Measurements from ENCODE around the gene LIFR. TPM values are rescaled to one million over a fixed set of nuclear protein-coding genes. Genes with fewer than 3 reads are reported as not detected.

LIFR gene
- total RNA-seq, 1 experiment from 2014 or later: 10.6 TPM

- Histone ChIP-seq H3K9ac (ENCODE audit: low read length) (no peak overlapping the region), H3K9me3 (ENCODE audit: control insufficient read depth in 1 of 2, insufficient read depth in 1 of 2, low read depth in 1 of 2, low read length in 2 of 2) (no peaks in the 10 kb centered on the region), H4K20me1 (ENCODE audit: insufficient read depth) (no peaks in the 10 kb centered on the region), H3K4me3 (replicated peaks in 1 of 2; ENCODE audit: low read depth in 1 of 2, low read length in 2 of 2) (no peak overlapping the region), H3K27me3 (ENCODE audit: insufficient read depth, low read length) (no peaks in the 10 kb centered on the region), H2AFZ (ENCODE audit: low read depth, low read length, poor library complexity, severe bottlenecking) (no peak overlapping the region), H3K36me3 (ENCODE audit: control insufficient read depth in 1 of 2, insufficient read depth in 2 of 2, low read length in 2 of 2) (no peaks in the 10 kb centered on the region), H3K4me1 (ENCODE audit: control insufficient read depth in 1 of 2, insufficient read depth in 2 of 2, low read length in 2 of 2) (peaks cover 0 to 10% of the 10 kb centered on the region in 2 experiments; a peak in 2 of 4 replicates), H3K4me2 (ENCODE audit: low read length) (no peak overlapping the region), H3K27ac (ENCODE audit: low read depth, low read length) (no peak overlapping the region), H3K9me2 (ENCODE audit: insufficient read depth) (no peaks in the 10 kb centered on the region), H3K79me2 (ENCODE audit: insufficient read depth, low read length) (no peaks in the 10 kb centered on the region)
- no TSS peak for BruUV-seq (replicated peaks)
- CTCF ChIA-PET: no interaction called here
- intact Hi-C loops (cut with micrococcal nuclease): no loop called here
- TF ChIP-seq POLR2AphosphoS5 (IDR thresholded peaks at IDR 0.05; ENCODE audit: low read depth, low read length) (no peak), CEBPB (IDR thresholded peaks at IDR 0.05; ENCODE audit: low read depth) (no peak)
- POLR2A ChIA-PET: no interaction called here
- DNase-seq (ENCODE audit: low read depth, low spot score) (no peak), ATAC-seq (no peak)
- RAD21 ChIA-PET (ENCODE audit: low non-redundant PET in 1 of 2, low total read pairs in 2 of 2, uncharacterized antibody in 2 of 2, unreplicated experiment in 2 of 2): no interaction called here
Observed at GRCh38 chr5:38473008-38473407, 83.4 kb downstream of the LIFR start.

GRCh38 chr5:38472541-38472940 is 83.9 kb downstream of the LIFR start:
- H2AFZ ChIP-seq (ENCODE audit: low read depth, low read length, poor library complexity, severe bottlenecking): no peak overlapping the region
- H4K20me1 ChIP-seq (ENCODE audit: insufficient read depth): no peaks in the 10 kb centered on the region
- H3K9me3 ChIP-seq (ENCODE audit: control insufficient read depth in 1 of 2, insufficient read depth in 1 of 2, low read depth in 1 of 2, low read length in 2 of 2): no peaks in the 10 kb centered on the region
- H3K36me3 ChIP-seq (ENCODE audit: control insufficient read depth in 1 of 2, insufficient read depth in 2 of 2, low read length in 2 of 2): no peaks in the 10 kb centered on the region
- no TSS peak for BruUV-seq (replicated peaks)
- no peaks in the 10 kb centered on the region for H3K79me2 ChIP-seq (ENCODE audit: insufficient read depth, low read length)
- no peaks in the 10 kb centered on the region for H3K9me2 ChIP-seq (ENCODE audit: insufficient read depth)
- no peak overlapping the region for H3K9ac ChIP-seq (ENCODE audit: low read length)
- DNase-seq (ENCODE audit: low read depth, low spot score) (no peak), ATAC-seq (no peak)
- intact Hi-C loops (cut with micrococcal nuclease): no loop called here
- peaks cover 0 to 14% of the 10 kb centered on the region in 2 experiments; a peak in 2 of 4 replicates for H3K4me1 ChIP-seq (ENCODE audit: control insufficient read depth in 1 of 2, insufficient read depth in 2 of 2, low read length in 2 of 2)
- H3K4me3 ChIP-seq (replicated peaks in 1 of 2; ENCODE audit: low read depth in 1 of 2, low read length in 2 of 2): no peak overlapping the region
- ChIA-PET POLR2A (no interaction called here), RAD21 (ENCODE audit: low non-redundant PET in 1 of 2, low total read pairs in 2 of 2, uncharacterized antibody in 2 of 2, unreplicated experiment in 2 of 2) (no interaction called here), CTCF (no interaction called here)
- no peaks in the 10 kb centered on the region for H3K27me3 ChIP-seq (ENCODE audit: insufficient read depth, low read length)
- no peak overlapping the region for H3K27ac ChIP-seq (ENCODE audit: low read depth, low read length)
- no peak overlapping the region for H3K4me2 ChIP-seq (ENCODE audit: low read length)
- TF ChIP-seq MAX (IDR thresholded peaks at IDR 0.05) (no peak), SP1 (IDR thresholded peaks at IDR 0.05; ENCODE audit: low read depth) (no peak), ATF3 (IDR thresholded peaks at IDR 0.05) (no peak), ELF1 (IDR thresholded peaks at IDR 0.05; ENCODE audit: borderline replicate concordance, low read depth) (no peak), POLR2AphosphoS5 (IDR thresholded peaks at IDR 0.05; ENCODE audit: low read depth, low read length) (no peak), JUND (IDR thresholded peaks at IDR 0.05) (no peak), ZNF274 (IDR thresholded peaks at IDR 0.05; ENCODE audit: low read depth, low read length) (no peak), RAD21 (IDR thresholded peaks at IDR 0.05; ENCODE audit: low read depth) (no peak), CTCF (IDR thresholded peaks at IDR 0.05 in 2 of 3, conservative IDR thresholded peaks at IDR 0.05 in 1 of 3; ENCODE audit: borderline replicate concordance in 1 of 3, insufficient read depth in 1 of 3, low read depth in 2 of 3, low read length in 2 of 3) (no peak), POLR2A (IDR thresholded peaks at IDR 0.05; ENCODE audit: borderline replicate concordance, extremely low read depth, insufficient read depth, insufficient read length) (no peak), EZH2phosphoT487 (IDR thresholded peaks at IDR 0.05; ENCODE audit: borderline replicate concordance) (no peak), EZH2 (IDR thresholded peaks at IDR 0.05) (no peak), ZFX (IDR thresholded peaks at IDR 0.05) (no peak), FOSL1 (IDR thresholded peaks at IDR 0.05; ENCODE audit: low read depth) (no peak), CEBPB (IDR thresholded peaks at IDR 0.05; ENCODE audit: low read depth) (no peak), YY1 (IDR thresholded peaks at IDR 0.05; ENCODE audit: extremely low read depth, insufficient replicate concordance, low read depth, low read length) (no peak), CBX3 (IDR thresholded peaks at IDR 0.05; ENCODE audit: low read depth) (no peak), EGR1 (IDR thresholded peaks at IDR 0.05; ENCODE audit: low read depth) (no peak), TCF7L2 (IDR thresholded peaks at IDR 0.05; ENCODE audit: borderline replicate concordance, extremely low read depth, insufficient read depth, insufficient read length) (no peak)

Data from HCT116 (cell line).